ENCODE measurements around the gene DIS3L2.

Gene DIS3L2

GRCh38 chr2:231961349-231962166 lies at the start of gene DIS3L2:
TSS of gene DIS3L2 (plus strand) at chr2:231961713. CDS start at chr2:232014928, 53,215 bp downstream.
- DNase-seq: peak; percentile 87

DNA sequence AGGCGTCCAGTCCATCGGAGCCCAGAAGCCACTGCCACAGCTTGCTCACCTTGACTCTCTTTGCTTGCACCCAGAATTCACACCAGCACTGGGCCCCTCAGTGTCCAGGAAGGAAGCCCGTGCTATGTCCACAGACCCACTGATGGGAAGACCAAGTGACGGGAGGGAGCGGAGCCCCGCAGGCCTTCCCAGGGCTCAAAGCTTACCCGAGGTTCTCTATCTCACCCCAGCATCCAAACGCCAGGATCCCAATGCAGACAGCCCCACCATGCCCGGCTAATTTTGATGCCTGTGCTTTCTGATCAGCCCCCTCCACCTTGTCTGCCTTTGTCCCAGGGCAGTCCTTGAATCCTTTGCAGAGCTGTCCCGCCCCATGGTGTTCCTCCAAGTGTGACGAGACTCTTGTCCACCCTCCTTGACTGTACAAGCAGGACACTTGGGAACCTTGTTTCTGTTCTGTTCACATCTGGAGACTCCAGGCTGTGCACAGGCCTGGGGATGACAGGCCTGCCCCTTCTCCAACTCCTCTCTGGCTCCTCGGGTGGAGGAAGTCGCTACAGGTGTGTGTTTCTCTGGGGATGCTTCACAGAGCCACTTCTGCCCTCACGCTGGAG lies 47.3 kb upstream of the DIS3L2 start:
- no peak for DNase-seq

- no peak for DNase-seq
Observed at GRCh38 chr2:231917280-231918066, 44.0 kb upstream of the DIS3L2 start.

DNA sequence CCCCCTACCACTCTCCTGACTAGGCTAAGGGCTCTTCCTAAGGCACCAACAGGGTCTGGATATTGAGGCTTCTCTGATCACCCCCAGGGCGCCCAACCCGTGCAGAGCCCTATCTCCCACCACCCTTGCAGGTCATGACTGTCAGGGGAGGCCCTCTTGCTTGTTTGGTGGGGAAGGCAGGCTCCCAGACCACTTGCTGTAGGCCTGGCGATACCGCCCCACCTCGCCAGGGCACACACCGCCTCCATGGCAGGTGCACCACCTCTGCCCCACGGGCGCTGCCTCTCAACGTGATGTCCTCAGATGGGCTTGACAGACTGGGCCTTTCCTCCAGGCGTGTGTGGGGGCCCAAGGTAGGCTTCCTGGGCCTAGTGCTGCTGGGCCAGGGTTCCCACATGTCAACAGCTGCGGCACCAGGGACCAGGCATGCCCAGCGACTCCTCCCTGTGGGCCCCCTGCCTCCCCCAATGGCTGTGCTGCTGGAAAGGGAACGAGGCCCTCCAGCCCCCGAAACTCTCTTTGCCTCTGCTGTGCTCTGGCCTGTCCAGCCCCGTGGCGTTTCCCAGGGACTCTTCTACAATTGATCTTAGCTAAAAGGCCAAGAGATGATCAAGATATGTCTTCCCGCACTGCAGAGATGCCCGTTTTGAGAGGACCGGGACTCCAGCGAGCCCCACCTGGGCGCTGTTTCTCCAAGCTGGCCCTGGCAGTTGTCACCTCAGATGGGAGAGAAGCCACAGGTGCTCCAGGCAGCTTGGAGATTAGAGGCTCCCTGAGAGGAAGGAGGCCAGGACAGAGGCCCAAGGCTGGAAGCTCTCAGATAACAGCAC lies 42.8 kb upstream of the DIS3L2 start:
- DNase-seq: no peak

DNA sequence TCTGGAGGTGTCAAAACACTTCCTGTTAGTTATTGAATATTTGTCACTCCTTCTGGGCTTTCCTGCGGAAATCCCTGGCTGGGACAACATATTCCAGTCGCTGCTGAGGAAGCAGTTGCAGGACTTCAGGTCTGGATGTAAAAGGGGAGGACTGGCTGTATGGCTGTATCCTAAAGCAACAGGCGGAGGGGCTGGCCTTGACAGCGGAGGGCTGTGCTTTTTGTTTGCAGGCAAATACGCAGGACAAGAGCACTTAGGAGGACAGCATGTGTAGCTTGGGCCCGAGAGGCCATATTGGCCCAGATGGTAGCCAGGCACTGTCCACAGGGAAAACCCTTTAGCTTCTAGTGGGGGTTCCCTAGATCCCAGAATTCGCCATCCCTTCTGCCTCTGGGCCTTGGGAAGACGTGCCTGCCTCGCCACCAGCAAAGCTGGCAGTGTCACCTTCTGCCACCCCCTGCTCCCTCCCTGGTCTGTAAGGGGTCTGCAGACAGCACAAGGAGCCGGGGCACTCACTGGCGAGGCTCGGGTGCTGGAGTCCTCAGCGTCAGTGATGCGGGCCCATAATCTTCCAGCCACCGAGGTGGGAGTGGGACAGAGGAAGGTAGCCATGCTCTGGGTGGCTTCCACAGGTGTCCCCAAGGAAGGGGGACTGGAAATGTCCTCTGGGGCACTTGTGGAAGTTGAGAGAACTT lies 42.0 kb upstream of the DIS3L2 start:
- DNase-seq: no peak

DNA sequence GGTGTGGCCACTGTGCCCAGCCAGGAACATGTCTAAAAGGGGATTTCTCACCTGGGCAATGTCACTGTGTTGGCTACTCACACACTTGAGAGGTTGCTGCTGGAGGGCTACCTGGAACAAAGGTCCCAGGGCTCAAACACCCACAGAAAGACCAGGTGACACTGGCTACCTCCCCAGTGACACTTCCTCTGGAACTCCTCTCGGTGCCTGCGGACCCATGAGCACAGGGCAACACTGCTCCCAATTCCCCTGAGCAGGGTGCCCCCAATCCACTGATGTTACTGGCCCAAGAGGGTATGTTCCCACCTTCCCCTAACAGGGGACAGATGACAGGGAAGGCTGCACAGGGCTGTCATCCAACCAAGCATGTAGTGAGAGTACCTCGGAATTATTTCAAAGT lies 41.1 kb upstream of the DIS3L2 start:
- DNase-seq: no peak

GRCh38 chr2:231920795-231921194 lies 40.7 kb upstream of the DIS3L2 start:
- DNase-seq: no peak

GRCh38 chr2:231922311-231923009 lies 39.1 kb upstream of the DIS3L2 start:
- no peak for DNase-seq

DNA sequence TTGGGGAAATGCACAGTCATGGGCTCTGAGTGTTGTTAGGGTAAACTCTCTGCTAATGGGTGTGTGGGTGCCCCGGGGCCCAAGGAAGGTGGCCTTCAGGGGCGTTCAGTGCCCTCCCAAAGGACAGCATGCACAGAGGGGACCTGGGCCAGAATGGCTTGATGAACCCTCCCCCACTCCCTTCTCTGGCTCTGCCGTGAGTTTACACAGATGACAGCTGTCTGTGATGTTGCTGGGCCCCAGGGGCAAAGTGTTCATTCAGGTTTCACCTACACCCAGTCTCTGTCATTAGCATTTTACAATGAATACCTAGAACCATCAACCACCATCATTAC lies 38.5 kb upstream of the DIS3L2 start:
- no peak for DNase-seq

DNA sequence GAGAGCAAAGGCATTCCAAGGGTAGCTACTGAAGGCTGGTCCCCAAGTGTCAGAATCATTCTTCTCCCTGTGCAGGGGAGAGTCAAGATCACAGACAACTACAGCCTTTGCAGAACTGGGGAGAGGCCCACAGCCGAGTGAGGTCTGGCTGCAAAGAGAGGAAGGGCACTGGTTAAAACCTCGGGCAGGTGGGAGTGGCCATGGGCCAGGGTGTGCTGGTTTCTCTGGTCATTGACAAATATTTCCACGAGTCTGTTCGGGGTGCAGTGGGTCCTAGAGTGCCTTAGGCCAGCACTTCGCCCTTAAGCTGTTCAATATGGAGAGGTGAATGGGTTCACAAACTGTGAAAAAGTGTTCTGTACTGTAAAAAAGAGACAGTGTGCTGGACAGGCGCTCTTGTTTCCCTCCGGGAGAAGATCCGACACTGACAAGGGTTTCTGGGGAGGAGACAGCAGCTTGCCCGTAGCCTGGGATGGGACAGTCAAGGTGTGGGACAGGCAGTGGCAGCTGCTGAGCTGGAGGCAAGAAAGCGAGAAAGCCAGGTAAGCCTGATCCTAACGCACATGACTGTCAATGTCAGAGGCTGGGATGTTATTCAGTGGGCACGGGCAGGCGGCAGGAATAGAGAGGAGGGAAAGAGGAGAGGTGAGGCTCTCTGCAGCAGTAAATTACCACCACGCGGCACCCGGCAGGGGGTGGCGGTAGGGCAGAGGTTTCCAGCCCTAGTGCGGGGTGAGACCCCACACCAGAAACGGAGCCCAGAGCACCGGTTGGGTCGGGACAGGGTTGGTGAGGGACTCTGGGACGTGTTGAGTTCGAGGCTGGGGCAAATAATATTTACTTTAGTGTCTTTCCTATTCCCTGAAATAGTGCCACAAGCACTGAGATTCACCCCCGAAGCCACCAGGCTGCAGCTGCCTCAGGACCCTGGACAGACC lies 37.3 kb upstream of the DIS3L2 start:
- DNase-seq: no peak

DNA sequence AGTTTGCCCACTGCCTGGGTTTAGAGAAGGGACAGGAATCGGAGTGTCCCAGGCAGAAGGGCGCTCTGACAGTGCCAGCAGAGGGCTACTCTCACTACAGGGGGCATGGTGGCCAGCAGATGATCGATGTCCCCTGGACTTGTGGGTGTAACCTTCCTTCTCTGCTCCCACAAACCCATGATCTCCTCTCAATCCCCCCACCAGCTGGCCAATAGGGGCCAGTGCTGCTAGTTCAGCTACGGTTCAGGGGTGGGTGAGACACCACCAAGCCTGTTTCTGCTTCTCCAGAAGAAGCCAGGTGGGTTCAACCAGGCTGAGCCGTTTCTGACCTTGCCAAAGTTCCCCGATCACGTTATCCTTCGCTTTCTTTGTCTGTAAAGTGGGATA lies 36.6 kb upstream of the DIS3L2 start:
- no peak for DNase-seq

DNA sequence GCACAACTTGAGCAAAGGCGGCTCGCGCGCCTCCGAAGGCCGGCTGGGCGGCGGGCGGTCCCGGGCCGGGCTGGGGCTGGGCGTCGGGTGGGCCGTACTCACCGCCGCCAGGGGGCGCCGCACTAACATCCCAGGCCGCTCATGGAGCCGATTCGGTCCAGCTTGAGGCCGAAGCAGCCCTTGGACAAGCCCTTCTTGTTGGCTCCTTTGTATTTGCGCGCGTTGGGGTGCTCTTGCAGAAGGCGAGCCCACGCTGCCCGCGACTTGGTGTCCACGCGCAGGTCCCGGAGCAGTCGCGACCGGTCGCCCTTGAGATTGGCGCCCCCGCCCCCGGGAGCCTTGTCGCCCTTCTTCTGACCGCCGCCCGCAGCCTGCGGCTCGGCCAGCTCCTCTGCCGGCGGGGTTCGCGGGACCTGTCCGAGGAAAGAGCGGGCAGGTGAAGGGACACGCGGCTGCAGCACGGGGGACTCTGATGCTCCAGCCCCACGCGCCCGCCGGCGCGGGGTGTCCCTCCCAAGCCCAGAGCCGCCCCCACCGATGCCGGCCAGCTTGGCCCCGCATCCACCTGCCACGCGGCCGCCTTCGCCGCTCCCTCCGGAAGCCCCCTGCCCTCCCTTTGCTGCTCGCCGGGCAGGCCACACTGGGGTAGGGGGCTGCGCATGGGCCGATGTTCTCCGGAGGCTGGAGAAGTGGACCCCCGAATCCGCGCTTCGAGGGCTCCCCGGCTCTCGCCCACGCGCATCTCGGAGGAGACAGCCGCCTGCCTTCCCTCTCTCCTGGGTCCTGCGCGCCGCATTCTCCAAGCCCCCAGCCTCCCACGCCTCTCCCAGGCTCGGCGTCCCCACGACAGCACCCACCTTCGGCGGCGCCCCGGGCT lies 36.0 kb upstream of the DIS3L2 start:
- DNase-seq: peak; percentile 79

GRCh38 chr2:231926180-231926741 lies 35.3 kb upstream of the DIS3L2 start, which contains the start of gene NPPC:
TSS of gene NPPC (minus strand) at chr2:231926396. CDS start at chr2:231926249, 147 bp downstream.
- DNase-seq: peak; percentile 86

DNA sequence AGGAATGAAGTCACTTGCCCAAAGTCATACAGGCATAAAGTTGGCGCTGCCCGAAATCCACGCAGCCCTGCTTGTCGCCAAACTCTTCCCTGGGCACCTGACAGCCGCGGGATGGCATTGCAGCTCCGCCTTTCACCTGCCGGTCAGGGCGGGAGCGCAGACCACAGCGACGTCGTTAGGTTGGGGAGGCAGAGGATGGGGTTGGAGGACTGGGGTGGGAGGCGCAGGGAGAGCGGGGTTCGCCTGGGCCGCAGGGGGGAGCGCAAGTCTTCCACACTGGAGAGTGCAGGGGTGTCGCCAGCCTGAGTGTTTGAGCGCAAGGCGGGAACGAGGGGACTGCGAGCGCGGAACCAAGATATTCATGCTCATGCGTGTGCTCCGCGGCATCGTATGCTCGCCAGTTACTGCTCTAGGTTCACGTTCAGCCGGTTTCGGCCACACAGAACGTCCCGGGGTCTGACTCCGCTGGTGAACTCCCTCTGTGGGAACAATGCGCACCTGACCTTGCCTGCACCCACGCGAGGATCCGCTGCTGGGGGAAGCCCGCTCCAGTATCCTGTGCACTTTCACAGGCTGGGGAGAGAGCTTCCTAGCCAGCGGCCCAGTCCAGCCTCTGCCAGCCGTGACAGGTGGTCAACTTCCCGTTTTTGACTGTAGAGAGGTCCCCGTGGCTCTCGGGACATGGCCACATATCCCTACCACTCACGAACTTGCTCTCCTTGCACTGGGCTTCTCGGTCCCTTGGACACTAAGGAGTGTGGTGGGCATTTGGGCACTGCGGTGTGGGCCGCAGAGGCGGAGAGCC lies 34.5 kb upstream of the DIS3L2 start:
- DNase-seq: peak; percentile 43

- DNase-seq: no peak
Observed at GRCh38 chr2:231927566-231927890, 34.0 kb upstream of the DIS3L2 start.

DNA sequence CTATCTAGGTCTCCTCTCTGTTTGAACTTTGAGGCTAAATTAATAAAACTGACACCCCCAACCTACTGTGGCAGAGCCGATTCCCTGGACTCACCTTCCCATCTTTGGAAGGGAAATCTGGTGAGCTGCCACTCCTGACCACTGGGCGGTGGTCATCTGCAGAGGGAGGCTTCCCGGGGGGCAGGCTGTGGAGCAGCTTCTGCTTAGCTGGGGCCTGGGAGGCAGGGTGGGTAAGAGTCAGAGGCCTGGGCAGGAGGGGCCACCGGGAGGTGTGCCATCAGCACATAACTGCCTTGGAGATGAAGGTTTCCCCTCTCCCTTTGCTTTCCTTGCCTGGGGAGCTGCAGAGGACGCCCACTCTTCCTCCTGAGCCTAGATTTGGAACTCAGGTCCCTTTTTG lies 33.0 kb upstream of the DIS3L2 start:
- no peak for DNase-seq

DNA sequence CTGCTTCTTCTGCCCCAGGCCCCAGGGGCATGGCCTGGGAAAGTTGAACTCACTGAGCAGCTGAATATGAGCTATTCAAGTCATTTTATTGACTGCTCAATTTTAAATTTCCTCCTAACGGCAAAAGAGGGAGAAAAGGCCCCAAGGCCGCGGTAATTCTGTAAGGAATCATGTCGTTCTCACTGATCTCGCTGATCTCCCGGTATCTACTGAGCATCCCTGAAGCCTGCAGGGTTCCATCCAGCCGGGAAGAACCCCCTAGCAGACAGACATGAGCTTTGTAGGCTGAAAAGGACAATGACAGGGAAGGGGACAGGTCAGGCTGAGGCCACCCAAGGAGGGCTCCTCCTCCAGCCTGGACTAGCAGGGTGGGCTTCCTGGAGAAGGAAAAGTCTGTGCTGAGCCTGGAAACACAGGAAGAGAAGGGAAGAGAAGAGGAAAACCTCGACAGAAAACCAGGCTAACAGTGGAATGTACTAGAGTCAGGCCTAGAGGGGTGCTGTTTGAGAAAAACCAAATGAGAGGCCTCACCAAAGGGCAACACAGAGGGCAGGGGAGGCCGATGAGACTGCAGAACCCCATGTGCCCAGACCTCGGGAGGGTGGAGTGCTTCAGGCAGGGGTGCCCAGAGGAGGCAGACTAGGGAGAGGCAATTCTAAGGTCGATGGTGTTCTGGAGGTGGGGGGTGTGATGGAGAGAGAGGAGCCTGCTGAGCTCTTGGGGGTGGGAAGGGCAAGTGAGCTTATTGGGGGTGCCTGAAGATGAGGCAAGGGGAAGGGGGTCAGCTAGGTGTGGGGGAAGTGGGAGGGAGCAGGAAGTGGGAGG lies 32.4 kb upstream of the DIS3L2 start:
- no peak for DNase-seq
